HCEC 1CT (cell line): ENCODE measurements around the gene GRAPL.
"Not testable (repeated sequence)": the region's sequence is repeated elsewhere in the genome, so short reads cannot be mapped to it uniquely, and the experiment has no call there.

ENCODE experiments used
- DNase-seq: peaks from one replicate; pipeline ENCODE4 v3.0.0-alpha.2; 2017

GRAPL gene

GRCh38 chr17:19137959-19138358 lies 10.6 kb downstream of the GRAPL start:
- not testable (repeated sequence) for DNase-seq

GRCh38 chr17:19141366-19142155 lies 14.2 kb downstream of the GRAPL start:
- not testable (repeated sequence) for DNase-seq

DNA sequence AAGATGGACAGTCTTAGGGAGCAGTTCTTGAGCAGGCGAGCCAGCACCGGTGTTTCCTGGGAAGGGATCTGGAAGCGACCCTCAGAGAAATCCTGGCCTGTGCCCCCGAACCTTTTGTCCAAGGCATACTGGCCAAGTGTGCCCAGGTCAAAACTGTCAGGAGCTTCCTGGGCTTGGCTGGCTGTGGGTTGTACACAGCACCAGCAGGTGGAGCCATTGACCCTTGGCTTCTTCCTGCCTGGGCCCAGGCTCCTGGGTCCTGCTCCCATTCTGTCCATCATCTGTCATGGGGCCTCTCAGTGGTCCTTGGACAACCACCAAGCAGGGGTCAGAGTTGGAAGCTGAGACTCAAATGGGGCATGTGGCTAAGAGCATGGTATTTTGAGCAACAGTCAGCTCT lies 15.0 kb downstream of the GRAPL start:
- DNase-seq: not testable (repeated sequence)

DNA sequence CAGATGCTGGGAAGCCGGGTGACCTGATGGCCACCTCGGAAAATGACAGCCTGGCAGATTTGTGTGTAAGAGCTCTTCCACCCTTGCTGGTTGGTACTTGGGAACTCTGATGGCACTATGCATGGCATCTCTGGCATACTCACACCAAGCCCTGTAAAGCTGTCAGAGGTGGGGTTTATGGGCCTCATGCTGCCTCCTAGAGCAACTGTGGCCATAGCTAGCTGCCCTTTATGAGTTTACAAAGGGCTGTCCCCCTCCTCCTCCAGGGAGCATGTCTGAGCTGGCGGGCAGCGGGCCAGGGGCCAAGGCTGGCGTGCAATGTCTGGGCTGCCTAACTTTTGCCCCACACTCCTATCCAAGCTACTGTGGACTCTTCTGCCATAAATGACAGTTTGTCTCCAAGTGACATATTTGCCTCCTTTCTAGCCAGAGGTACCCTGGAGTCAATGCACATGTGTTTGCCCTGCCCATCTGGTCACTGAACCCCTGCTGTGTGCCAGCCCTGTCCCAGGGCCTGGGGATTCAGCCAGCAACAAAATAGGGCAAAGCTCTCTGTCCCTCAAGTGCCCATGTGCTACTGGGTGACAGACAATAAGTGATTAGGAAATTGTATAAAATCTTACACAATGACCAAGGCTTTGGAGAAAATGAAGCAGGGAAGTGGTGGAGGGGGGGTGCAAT lies 15.8 kb downstream of the GRAPL start:
- DNase-seq: not testable (repeated sequence)

DNA sequence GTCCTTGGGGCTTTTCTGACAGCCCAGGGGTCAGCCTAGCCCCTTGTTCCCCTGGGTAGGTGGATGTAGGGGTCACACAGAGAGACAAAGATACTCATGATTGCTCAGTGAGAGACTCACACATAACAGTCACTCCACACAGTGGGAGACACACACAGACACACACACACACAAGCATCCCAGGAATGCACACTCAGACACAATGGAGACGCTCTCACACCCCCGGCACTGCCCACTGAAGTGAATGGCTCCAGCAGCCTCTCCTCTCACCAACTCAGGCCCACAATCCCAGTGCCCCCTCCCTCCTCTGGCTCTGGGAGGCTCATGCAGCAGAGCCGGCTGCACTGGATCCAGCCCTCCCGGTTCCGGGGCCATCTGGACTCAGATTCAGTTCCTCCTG lies 17.0 kb downstream of the GRAPL start:
- not testable (repeated sequence) for DNase-seq

DNA sequence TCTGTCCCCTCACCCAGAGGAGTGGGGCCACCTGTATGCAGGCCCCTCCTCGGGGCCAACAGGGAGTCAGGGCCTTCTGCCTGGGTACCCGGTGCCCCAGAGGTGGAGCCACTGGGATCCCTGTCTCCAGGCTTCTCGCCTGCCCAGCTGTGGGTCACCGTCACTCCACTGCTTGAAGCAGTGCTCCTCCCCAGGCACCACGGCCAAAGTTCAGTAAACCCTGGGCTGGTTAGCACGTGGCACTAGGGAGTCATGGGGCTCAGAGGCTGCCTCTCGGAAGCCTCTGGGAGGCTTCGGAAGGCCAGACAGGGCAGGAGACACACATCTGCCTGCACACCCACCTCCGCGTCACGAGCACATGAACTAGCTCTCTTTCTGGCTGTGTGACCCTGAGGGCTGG lies 18.1 kb downstream of the GRAPL start:
- DNase-seq: not testable (repeated sequence)

GRCh38 chr17:19150678-19151615 lies 23.6 kb downstream of the GRAPL start:
- DNase-seq: not testable (repeated sequence)

- not testable (repeated sequence) for DNase-seq
These were observed 30.2 kb downstream of the GRAPL start for GRCh38 chr17:19157628-19158027.

GRCh38 chr17:19158478-19158877 lies 31.1 kb downstream of the GRAPL start:
- DNase-seq: not testable (repeated sequence)

GRCh38 chr17:19158938-19159337 lies 31.5 kb downstream of the GRAPL start:
- not testable (repeated sequence) for DNase-seq

GRCh38 chr17:19161308-19162107 lies 34.1 kb downstream of the GRAPL start:
- DNase-seq: not testable (repeated sequence)

DNA sequence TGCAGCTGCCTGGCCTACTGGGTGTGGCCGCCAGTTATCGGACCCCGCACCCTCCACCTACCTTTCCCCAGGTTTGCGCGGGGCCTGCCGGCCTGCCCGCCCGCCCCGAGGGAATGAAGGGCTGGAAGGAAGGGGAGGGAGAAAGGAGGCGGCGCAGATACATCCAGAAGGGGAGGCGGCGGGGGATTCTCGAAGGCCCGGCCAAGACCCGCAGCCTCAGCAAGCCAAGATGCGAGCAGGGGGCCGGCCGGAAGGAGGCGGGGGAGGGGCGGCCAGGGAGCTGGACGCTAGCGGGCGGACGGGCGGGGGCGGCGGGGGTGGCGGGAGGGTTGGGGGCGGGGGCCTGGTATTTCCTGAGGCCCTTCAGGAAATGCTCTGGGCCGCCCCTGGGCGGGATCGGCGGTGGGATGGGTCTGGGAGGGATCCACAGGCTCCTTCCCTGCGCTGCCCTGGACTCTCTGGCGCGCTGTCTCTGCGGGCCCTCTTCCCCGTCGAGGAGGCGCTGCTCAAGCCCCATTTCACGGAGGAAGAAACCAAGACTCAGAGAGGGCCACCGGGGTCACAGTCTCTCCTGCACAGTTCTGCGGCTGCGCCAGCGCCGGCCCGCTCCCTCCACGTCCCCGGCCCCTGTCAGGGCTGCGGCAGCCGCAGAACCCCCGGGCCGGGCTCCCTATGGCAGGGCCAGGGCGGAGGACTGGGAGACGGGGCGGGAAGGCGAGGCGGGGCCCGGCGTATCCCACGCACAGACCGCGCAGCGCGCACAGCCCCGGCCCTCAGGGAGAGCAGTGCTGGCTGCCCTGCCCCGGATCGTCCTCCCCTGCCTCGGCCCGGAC lies 35.2 kb downstream of the GRAPL start:
- DNase-seq: not testable (repeated sequence)

- not testable (repeated sequence) for DNase-seq
These were observed 47.0 kb downstream of the GRAPL start for GRCh38 chr17:19174422-19174821.

- DNase-seq: not testable (repeated sequence)
These were observed 48.0 kb downstream of the GRAPL start for GRCh38 chr17:19175410-19175809.

DNA sequence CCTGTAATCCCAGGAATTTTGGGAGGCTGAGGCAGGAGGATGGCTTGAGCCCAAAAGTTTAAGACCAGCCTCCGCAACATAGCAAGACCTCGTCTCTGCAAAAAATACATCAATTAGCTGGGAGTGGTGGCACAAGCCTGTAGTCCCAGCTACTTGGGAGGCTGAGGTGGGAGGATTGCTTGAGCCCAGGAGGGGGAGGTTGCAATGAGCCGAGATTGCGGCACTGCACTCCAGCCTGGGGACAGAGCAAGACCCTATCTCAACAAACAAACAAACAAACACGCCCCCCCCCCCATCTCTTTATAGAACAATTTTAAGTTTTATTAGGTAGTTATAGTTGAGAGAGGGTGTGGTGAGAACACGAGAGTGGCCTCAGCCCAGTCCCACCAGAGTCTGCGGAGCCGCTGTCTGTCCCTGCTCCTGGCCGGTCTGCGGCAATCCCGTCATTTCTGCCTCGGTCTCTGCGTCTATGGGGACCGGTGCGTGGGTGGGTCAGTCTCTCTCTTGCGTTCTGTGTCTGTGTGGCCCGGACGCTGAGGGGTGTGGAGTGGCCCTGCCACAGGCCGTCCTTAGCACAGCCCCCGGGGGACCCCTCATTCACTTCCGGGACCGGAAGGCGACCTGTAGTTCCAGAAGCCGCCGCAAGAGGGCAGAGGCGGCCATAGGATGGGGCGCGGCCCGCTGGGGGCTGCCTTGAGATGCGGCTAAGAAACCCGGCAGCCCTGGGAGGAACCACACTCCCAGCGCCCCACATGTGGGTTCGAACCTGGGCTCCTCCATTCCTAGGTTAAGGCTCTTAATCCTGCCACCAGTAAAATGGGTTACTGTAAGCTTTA lies 53.9 kb downstream of the GRAPL start:
- not testable (repeated sequence) for DNase-seq

DNA sequence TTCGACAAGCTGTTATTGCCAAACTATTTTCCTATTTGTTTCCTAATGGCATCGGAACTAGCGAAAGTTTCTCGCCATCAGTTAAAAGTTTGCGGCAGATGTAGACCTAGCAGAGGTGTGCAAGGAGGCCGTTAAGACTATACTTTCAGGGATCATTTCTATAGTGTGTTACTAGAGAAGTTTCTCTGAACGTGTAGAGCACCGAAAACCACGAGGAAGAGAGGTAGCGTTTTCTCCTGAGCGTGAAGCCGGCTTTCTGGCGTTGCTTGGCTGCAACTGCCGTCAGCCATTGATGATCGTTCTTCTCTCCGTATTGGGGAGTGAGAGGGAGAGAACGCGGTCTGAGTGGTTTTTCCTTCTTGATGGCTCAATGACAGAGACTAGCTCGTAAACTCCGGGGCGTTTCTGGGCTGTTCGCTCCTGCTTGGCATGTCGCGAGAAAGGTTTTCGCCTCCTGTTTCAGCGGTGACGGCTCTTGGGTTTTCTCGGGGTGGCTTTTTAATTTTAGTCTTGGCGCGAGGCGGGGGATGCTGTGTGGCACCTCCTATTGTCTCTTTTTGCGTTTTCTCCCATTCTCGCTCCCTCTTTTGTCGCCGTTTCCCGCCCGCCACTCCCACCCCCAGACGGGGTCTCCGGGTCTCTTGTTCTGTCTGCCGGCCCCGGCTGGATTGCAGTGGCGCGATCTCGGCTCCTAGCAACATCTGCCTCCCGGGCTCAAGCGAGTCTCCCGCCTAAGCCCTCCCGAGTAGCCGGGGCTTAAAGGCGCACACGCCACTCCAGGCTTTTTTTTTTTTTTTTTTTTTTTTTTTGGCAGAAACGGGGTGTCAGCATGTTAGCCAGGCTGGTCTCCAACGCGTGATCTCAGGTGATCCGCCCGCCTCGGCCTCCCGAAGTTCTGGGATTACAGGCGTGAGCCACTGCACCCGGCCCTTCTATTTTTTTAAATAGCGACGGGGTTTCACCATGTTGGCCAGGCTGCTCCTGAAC lies 60.8 kb downstream of the GRAPL start:
- not testable (repeated sequence) for DNase-seq

GRCh38 chr17:19188870-19189708 lies 61.7 kb downstream of the GRAPL start:
- not testable (repeated sequence) for DNase-seq
